HG03342 (cell line): ENCODE results near the gene SERPINA1.

Experiments
- ATAC-seq: cut with Tn5 transposase; IDR thresholded peaks from one replicate; pipeline ENCODE4 v1.9.1; 2021; ENCODE audit warnings: mild to moderate bottlenecking, moderate library complexity; ENCODE audit not compliant: unreplicated experiment

Gene SERPINA1

DNA sequence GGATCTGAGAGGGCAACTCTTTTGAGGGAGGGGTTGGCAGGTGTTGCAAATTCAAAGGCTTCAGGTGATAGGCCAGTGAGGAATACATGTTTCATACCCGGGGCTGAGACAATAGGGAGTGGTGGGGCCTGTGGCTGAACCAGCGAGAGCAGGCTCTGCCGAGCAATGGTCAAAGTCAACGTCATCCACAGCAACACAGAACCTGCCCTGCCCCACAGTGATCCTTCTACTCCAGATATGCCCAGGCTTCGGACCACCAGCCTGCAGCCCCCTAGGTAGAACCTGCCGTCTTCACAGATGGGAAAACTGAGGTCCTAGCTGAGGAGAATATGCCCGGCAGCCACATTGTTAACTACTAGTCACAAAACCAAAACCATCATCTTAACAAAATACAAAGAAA, 4.1 kb downstream of the SERPINA1 start:
- ATAC-seq: no peak

DNA sequence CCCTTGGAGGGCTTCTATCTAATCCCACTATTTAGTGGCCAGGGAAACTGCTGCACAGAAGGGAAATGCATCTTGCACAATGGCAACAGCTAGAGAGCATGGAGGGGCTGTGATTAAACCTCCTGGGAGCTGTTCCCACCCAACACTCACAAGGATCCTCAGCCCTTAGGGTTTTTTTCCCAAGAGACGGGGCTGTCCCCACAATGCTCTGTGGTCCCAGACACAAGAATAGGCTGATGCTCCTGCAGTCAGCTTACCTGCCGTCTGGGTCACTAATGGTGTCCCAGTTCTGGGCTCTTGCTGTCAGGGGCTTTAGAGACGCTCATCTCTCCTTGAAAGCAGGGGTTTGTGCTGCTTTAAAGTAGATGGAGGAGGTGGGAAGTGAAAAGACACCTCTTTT, 4.6 kb downstream of the SERPINA1 start:
- no peak for ATAC-seq

GRCh38 chr14:94382716-94383596, 5.4 kb downstream of the SERPINA1 start:
- ATAC-seq: no peak

GRCh38 chr14:94382099-94382715, 6.2 kb downstream of the SERPINA1 start:
- no peak for ATAC-seq

DNA sequence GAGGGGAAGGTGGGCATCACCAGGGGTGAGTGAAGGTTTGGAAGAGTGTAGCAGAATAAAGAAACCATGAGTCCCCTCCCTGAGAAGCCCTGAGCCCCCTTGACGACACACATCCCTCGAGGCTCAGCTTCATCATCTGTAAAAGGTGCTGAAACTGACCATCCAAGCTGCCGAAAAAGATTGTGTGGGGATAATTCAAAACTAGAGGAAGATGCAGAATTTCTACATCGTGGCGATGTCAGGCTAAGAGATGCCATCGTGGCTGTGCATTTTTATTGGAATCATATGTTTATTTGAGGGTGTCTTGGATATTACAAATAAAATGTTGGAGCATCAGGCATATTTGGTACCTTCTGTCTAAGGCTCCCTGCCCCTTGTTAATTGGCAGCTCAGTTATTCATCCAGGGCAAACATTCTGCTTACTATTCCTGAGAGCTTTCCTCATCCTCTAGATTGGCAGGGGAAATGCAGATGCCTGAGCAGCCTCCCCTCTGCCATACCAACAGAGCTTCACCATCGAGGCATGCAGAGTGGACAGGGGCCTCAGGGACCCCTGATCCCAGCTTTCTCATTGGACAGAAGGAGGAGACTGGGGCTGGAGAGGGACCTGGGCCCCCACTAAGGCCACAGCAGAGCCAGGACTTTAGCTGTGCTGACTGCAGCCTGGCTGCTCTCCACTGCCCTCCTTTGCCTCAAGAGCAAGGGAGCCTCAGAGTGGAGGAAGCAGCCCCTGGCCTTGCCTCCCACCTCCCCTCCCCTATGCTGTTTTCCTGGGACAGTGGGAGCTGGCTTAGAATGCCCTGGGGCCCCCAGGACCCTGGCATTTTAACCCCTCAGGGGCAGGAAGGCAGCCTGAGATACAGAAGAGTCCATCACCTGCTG, 7.0 kb downstream of the SERPINA1 start:
- no peak for ATAC-seq

GRCh38 chr14:94380225-94381148, 7.9 kb downstream of the SERPINA1 start:
- no peak for ATAC-seq

DNA sequence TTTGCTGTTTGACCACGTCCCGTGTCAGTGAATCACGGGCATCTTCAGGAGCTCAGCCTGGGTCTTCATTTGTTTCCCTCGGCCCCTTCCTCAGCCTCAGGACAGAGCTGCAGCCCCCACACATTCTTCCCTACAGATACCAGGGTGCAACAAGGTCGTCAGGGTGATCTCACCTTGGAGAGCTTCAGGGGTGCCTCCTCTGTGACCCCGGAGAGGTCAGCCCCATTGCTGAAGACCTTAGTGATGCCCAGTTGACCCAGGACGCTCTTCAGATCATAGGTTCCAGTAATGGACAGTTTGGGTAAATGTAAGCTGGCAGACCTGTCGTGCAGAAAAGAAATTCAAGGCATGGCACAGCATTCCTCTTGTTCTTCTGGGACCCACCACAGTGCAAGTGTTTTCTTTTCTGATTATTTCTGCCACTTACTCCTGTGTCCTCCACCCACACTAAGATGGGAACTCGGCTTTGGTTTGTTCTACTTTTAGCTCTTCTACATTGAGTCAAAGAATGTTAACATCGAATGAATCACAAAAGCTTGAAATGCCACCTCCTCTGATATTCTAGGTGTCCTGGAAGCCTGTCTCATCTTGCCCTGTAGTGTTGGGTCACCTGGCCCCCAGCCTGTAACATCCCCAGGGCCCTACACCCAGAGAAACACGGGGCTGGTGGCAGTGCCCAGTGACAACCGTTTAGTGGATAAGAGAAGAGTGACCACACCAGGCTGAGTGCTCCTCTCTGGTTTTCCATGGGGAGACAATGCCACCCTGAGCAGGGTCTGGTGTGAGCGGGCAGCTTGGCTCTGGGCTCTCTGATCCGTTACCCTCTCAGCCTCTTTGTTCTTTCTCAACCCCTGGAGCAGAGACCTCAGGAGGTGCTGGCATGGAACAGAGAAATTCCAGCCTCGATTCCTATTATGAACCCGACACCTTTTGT, 8.8 kb downstream of the SERPINA1 start:
- ATAC-seq: no peak

DNA sequence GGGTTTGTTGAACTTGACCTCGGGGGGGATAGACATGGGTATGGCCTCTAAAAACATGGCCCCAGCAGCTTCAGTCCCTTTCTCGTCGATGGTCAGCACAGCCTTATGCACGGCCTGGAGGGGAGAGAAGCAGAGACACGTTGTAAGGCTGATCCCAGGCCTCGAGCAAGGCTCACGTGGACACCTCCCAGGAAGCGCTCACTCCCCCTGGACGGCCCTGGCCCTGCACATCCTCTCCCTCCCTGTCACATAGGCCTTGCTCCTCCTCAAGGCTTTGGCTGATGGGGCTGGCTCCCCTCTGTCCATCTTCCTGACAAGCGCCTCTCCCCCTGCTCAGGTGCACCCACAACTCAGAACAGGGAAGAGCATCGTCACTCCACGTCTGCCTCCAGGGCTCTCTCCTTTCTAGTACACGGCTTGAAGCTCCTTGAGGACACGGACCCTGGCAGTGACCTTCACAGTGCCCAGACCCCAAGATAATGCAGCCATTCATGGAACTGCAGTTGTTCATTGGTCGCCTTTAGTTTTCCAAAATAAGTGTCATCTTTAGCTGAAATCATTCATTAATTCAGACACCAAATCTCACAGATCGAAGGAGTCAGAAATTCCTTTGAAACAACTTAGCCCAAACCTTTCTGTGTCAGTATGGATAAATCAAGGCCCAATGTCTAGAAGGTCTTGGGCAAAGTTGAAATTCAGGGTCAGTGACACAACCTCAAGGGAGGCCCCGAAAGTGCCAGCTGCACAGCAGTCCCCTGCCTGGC, 9.7 kb downstream of the SERPINA1 start:
- ATAC-seq: no peak

DNA sequence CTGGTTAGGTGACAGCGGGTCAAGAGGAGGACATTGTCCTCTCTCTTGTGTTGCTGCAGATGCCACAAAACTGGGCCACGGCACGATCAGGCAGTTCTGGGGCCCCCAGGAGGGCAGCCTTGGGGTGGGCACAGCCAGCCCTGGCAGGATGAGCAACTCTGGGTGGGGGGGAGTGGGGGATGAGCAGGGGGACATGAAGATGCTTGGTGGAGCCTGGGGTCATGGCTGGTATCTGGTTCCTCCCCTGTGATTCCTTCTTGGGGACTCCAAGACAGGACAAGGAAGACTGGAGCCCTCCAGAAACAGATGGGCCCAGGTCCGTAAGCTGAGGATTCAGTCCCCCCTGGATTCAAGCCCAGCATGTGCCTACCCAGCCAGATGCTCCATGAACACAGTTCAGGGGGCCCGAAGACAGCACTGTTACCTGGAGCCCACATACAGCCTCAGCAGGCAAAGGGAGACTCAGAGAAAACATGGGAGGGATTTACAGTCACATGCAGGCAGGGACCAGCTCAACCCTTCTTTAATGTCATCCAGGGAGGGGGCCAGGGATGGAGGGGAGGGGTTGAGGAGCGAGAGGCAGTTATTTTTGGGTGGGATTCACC, 10.4 kb downstream of the SERPINA1 start:
- no peak for ATAC-seq

- ATAC-seq: no peak
Measured at GRCh38 chr14:94376976-94377865, 11.2 kb downstream of the SERPINA1 start.

- ATAC-seq: no peak
Measured at GRCh38 chr14:94376108-94376975, 12.1 kb downstream of the SERPINA1 start.

GRCh38 chr14:94375552-94376107, 12.8 kb downstream of the SERPINA1 start:
- no peak for ATAC-seq

DNA sequence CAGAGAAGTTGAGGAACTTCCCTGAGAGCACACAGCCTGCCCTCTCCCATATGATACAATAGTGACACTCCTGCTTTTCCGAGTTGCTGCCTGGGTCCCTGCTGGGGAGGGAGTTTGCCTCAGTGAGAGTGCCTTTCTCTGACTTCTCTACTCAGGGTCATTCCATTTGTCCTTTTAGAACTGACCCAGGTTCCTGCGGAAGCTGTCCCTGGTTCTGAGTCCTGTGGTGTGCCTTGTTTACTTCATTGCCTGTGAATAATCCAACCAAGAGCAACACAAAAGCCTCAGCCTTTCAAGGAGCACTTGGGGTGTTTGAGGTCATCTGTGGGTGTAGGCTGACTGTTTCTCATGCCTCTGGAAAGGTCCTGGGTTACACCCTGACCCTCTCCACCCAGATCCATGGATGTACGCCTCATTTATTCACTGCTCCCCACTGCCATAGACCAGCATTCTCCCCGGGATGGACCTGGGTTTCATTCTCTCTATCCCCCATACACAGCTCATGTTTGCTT, 13.6 kb downstream of the SERPINA1 start:
- ATAC-seq: no peak

DNA sequence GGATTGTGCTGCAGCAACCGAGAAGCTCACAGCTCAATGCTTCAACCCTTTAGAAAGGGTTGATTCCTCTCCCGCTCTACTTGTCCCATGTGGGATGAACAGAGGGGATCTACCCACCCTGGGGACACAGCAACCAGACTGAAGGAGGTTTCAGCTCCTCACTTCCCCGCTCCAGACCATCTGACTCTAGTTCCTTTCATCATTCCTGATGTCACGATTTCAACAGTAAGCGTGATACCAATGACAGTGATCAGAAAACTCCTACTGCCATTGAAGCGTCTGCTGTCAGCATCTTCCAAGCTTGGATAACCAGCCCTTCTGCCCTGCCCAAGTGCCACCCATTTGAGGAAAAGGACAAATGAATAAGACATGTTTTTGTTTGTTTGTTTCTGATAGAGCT, 14.3 kb downstream of the SERPINA1 start:
- ATAC-seq: no peak

- no peak for ATAC-seq
Measured at GRCh38 chr14:94373708-94374107, 14.7 kb downstream of the SERPINA1 start.
